ENCODE data around the gene NLRP5.

GRCh38 chr19:56092685-56093631 is 106.4 kb downstream of the NLRP5 start:
- TF ChIP-seq EZH2 (IDR thresholded peaks at IDR 0.05; ENCODE audit: insufficient read depth, poor library complexity, severe bottlenecking) (no peak), EZH2phosphoT487 (IDR thresholded peaks at IDR 0.05; ENCODE audit: insufficient read depth, low read depth) (no peak)

Data from GM23248 (cell line).